RWPE2 (cell line): ENCODE measurements around the gene WDR55.
A peak's percentile ranks its signal among the peaks of the same experiment; 100 is the strongest.
"Not testable (repeated sequence)": the region's sequence is repeated elsewhere in the genome, so short reads cannot be mapped to it uniquely, and the experiment has no call there.

Source experiments
- ATAC-seq: fragments of 200-7000 bp; cut with Tn5 transposase; 3 replicates; pipeline ENCODE4 v1.9.1; 2021; ENCODE audit warnings: low read depth
- DNase-seq: peaks from one replicate; pipeline ENCODE4 v3.0.0-alpha.2; 2020; ENCODE audit warnings: low spot score
- H3K27ac ChIP-seq: fragments of 450-650 bp; 2 replicates; pipeline ENCODE4 v1.5.1; 2017; ENCODE audit warnings: mild to moderate bottlenecking; ENCODE audit not compliant: poor library complexity, severe bottlenecking
- H3K27me3 ChIP-seq: fragments of 250-450 bp; sonication (Bioruptor Pico); 2 replicates; pipeline ENCODE4 v1.5.1; 2021; ENCODE audit warnings: mild to moderate bottlenecking, moderate library complexity; ENCODE audit not compliant: insufficient read depth, poor library complexity, severe bottlenecking
- H3K36me3 ChIP-seq: fragments of 250-450 bp; sonication (Bioruptor Pico); 2 replicates; pipeline ENCODE4 v1.5.1; 2020; ENCODE audit warnings: low read depth, mild to moderate bottlenecking, moderate library complexity
- H3K4me1 ChIP-seq: fragments of 250-450 bp; sonication (Bioruptor Pico); 2 replicates; pipeline ENCODE4 v1.5.1; 2021; ENCODE audit warnings: mild to moderate bottlenecking, moderate library complexity; ENCODE audit not compliant: insufficient read depth, poor library complexity, severe bottlenecking
- H3K4me3 ChIP-seq: fragments of 250-450 bp; sonication (Bioruptor Pico); 2 replicates; pipeline ENCODE4 v1.5.1; 2021; ENCODE audit warnings: mild to moderate bottlenecking, moderate library complexity; ENCODE audit not compliant: severe bottlenecking
- H3K9me3 ChIP-seq: fragments of 250-450 bp; sonication (Bioruptor Pico); 2 replicates; pipeline ENCODE4 v1.5.1; 2021; ENCODE audit warnings: mild to moderate bottlenecking, moderate library complexity; ENCODE audit not compliant: severe bottlenecking
- TF ChIP-seq, protein P1 (sequence below): fragments of 450-650 bp; IDR thresholded peaks from one replicate; pipeline ENCODE4 v1.5.1; 2017; ENCODE audit warnings: mild to moderate bottlenecking, moderate library complexity; ENCODE audit not compliant: poor library complexity, severe bottlenecking

WDR55 gene, protein sequence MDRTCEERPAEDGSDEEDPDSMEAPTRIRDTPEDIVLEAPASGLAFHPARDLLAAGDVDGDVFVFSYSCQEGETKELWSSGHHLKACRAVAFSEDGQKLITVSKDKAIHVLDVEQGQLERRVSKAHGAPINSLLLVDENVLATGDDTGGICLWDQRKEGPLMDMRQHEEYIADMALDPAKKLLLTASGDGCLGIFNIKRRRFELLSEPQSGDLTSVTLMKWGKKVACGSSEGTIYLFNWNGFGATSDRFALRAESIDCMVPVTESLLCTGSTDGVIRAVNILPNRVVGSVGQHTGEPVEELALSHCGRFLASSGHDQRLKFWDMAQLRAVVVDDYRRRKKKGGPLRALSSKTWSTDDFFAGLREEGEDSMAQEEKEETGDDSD

DNA sequence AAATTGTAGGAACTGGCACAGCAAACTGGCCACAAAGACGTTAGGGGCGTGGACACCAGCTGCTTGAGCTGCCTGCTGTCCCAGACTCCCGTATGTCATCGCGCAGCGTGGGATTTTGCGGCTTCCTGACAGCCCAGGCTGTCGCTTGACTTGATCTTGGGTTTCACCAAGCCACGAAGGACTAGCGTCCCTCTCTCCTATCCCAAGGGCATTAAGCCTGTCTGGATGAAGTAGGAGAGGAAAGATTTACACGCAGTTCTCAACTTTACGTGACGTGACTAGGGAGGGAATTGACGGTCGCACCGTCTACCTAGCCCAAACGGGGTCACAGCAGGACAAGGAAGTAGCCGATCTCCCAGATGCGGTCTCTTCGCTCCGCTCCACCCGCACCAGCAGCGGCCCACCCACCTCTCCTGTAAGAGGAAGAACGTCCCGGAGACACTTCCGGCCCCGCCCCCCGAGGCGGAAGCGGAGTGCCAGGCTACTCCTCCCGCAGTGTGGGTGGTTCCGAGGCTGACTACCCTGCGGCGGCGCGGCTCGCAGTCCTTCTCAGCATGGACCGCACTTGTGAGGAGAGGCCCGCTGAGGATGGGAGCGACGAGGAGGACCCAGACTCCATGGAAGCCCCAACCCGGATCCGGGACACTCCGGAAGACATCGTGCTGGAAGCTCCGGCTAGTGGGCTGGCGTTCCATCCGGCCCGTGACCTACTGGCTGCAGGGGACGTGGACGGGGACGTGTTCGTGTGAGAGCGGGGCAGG is at the start of gene WDR55:
TSS of gene WDR55 (plus strand) at position 546 of the 761 bp plus-strand sequence. CDS start at position 555, 9 bp downstream.
- no peaks in the 10 kb centered on the region for H3K9me3 ChIP-seq
- H3K4me1 ChIP-seq, result peaks cover 10% of the 10 kb centered on the region
- TF ChIP-seq, protein P1, sequence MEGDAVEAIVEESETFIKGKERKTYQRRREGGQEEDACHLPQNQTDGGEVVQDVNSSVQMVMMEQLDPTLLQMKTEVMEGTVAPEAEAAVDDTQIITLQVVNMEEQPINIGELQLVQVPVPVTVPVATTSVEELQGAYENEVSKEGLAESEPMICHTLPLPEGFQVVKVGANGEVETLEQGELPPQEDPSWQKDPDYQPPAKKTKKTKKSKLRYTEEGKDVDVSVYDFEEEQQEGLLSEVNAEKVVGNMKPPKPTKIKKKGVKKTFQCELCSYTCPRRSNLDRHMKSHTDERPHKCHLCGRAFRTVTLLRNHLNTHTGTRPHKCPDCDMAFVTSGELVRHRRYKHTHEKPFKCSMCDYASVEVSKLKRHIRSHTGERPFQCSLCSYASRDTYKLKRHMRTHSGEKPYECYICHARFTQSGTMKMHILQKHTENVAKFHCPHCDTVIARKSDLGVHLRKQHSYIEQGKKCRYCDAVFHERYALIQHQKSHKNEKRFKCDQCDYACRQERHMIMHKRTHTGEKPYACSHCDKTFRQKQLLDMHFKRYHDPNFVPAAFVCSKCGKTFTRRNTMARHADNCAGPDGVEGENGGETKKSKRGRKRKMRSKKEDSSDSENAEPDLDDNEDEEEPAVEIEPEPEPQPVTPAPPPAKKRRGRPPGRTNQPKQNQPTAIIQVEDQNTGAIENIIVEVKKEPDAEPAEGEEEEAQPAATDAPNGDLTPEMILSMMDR, result no peak
- peaks cover 78% of the 10 kb centered on the region for H3K36me3 ChIP-seq
- no peaks in the 10 kb centered on the region for H3K27me3 ChIP-seq
- H3K4me3 ChIP-seq, result peak within 1 kb of the TSS; percentile 90
- ATAC-seq (peak; percentile 98), DNase-seq (peak; percentile 99)
- peak within 1 kb of the TSS; percentile 62 for H3K27ac ChIP-seq

DNA sequence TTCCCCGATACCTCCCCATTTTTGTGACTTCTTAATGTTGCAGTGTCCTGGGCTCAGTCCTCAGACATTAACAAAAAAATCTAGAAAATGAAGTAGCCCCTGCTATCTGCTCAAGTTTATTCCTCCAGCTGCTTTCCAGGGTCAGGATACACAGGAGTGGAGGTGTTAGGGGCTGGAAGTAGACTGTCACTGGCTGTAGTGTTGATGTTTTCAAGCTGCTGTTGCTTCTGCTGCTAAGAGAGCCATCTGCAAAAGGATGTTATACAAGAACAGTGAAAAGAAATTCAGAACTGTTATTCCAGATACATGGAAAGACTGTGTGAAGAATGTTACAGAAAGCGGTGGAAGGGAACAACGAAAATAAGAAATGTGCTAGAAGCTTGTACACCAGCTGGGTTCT is 42.4 kb upstream of the WDR55 start:
- Histone ChIP-seq H3K9me3 (peaks cover 7% of the 10 kb centered on the region), H3K36me3 (no peaks in the 10 kb centered on the region), H3K27me3 (no peaks in the 10 kb centered on the region), H3K4me1 (no peaks in the 10 kb centered on the region), H3K4me3 (no peak overlapping the region), H3K27ac (no peak overlapping the region)
- DNase-seq (no peak), ATAC-seq (no peak)
- TF ChIP-seq, protein P1, result no peak

DNA sequence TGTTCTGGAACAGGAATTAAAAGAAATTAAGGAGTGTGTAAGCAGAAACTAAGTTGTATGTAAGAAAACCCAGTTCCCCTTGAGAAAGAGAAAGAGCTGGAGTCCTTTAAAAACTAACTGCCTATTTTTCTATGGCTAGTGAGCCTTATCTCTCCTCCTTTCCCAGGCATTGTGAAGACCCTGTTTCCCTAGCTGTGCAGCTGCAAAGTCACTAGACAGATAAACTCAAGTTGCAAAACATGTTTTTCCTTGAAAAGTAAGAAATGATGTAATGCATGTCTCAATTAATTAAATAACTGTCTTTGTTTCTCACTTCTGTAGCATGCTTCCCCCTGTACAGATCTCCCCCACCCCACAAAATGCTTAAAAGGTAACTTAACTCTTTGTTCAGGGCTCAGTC is 41.6 kb upstream of the WDR55 start:
- DNase-seq, H3K27me3 ChIP-seq, H3K27ac ChIP-seq, H3K4me3 ChIP-seq, H3K4me1 ChIP-seq, H3K36me3 ChIP-seq, ATAC-seq: not testable (repeated sequence)
- H3K9me3 ChIP-seq, result peaks cover 13% of the 10 kb centered on the region

DNA sequence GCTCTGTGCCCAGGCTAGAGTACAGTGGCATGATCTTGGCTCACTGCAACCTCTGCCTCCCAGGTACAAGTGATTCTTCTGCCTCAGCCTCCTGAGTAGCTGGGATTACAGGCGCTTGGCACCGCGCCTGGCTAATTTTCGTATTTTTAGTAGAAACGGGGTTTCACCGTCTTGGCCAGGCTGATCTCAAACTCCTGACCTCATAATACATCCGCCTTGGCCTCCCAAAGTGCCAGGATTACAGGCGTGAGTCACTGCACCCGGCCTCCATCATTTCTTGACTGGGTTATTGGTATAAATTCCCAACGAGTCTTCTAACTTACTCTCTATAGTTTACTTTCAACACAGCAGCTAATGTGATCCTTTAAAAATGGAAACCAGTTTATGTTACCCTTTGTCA is 39.8 kb upstream of the WDR55 start:
- not testable (repeated sequence) for H3K27me3 ChIP-seq, H3K4me3 ChIP-seq, ATAC-seq, DNase-seq, H3K4me1 ChIP-seq, H3K27ac ChIP-seq, H3K36me3 ChIP-seq
- H3K9me3 ChIP-seq, result peaks cover 20% of the 10 kb centered on the region

DNA sequence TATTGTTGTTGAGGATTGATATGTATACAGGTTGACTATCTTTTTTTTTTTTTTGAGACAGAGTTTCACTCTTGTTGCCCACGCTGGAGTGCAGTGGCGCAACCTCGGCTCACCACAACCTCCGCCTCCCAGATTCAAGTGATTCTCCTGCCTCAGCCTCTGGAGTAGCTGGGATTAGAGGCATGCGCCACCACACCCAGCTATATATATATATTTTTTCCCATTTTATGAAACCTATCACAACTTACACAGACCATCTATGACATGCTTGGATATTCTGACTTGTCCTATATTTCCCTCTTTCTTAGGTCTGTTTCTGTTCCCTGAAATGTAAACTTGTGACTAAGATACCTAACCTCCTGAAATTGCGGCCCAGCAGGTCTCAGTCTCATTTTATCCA is 36.7 kb upstream of the WDR55 start:
- Histone ChIP-seq H3K27me3 (no peaks in the 10 kb centered on the region), H3K4me3 (no peak overlapping the region), H3K27ac (no peak overlapping the region), H3K9me3 (peaks cover 20% of the 10 kb centered on the region), H3K36me3 (no peaks in the 10 kb centered on the region), H3K4me1 (no peaks in the 10 kb centered on the region)
- no peak for ATAC-seq
- DNase-seq, result no peak
- TF ChIP-seq, protein P1, result no peak
